HepG2 (cell line): ENCODE data around the gene NDRG3. TPM values are rescaled to one million over a fixed set of nuclear protein-coding genes. Genes with fewer than 3 reads are reported as not detected.

Experiments used
- AHR ChIP-seq: IDR thresholded peaks from 2 replicates; pipeline ENCODE4 v1.6.1; 2018; ENCODE audit warnings: missing genetic modification reagents, missing compliant biosample characterization
- ATF1 ChIP-seq: IDR thresholded peaks from 2 replicates; pipeline ENCODE4 v1.6.1; 2016; ENCODE audit warnings: mild to moderate bottlenecking, control low read depth
- FLYWCH1 ChIP-seq: sonication (generic); formaldehyde crosslinking; IDR thresholded peaks from 2 replicates; pipeline ENCODE4 v1.8.1; 2023; ENCODE audit warnings: mild to moderate bottlenecking, missing genetic modification reagents
- KMT2B ChIP-seq: IDR thresholded peaks from 2 replicates; pipeline ENCODE4 v1.6.1; 2016; ENCODE audit warnings: missing genetic modification reagents, missing compliant biosample characterization
- NCOA1 ChIP-seq: sonication (generic); formaldehyde crosslinking; IDR thresholded peaks from 2 replicates; pipeline ENCODE4 v1.9.0; 2021; ENCODE audit warnings: missing genetic modification reagents
- NCOA5 ChIP-seq: sonication (generic); formaldehyde crosslinking; IDR thresholded peaks from 2 replicates; pipeline ENCODE4 v1.4.0; 2020; ENCODE audit warnings: missing genetic modification reagents
- SAFB2 ChIP-seq: sonication (generic); formaldehyde crosslinking; IDR thresholded peaks from 2 replicates; pipeline ENCODE4 v1.5.1; 2020; ENCODE audit warnings: missing genetic modification reagents, low read depth, mild to moderate bottlenecking, borderline replicate concordance
- SAP130 ChIP-seq: IDR thresholded peaks from 2 replicates; pipeline ENCODE4 v1.6.1; 2016; ENCODE audit warnings: low read depth
- SMYD3 ChIP-seq: sonication (generic); formaldehyde crosslinking; IDR thresholded peaks from 2 replicates; pipeline ENCODE4 v1.8.1; 2023; ENCODE audit warnings: mild to moderate bottlenecking, missing genetic modification reagents
- TCF12 ChIP-seq, 2 experiments: fragments of 450-650 bp in 1 of 2; sonication (generic) in 1 of 2; formaldehyde crosslinking in 1 of 2; IDR thresholded peaks; 2 replicates each; pipeline versions ENCODE4 v1.6.1 to v1.8.0; 2017 to 2022; ENCODE audit warnings: antibody characterized with exemption in 1 of 2, mild to moderate bottlenecking in 1 of 2, missing genetic modification reagents in 1 of 2, moderate library complexity in 1 of 2
- XRCC5 ChIP-seq: fragments of 200-400 bp; formaldehyde crosslinking; optimal IDR thresholded peaks from 2 replicates; pipeline ENCODE3; 2017; ENCODE audit warnings: mild to moderate bottlenecking, low read length
- ZBTB3 ChIP-seq: sonication (generic); formaldehyde crosslinking; IDR thresholded peaks from 2 replicates; pipeline ENCODE4 v1.4.0; 2020; ENCODE audit warnings: low read depth, mild to moderate bottlenecking, moderate library complexity, missing genetic modification reagents, borderline replicate concordance
- ZNF136 ChIP-seq: sonication (generic); formaldehyde crosslinking; IDR thresholded peaks from 2 replicates; pipeline ENCODE4 v1.8.1; 2022; ENCODE audit warnings: low read depth, mild to moderate bottlenecking, moderate library complexity, missing genetic modification reagents
- ZNF282 ChIP-seq: fragments of 450-650 bp; IDR thresholded peaks from 2 replicates; pipeline ENCODE4 v1.6.1; 2018; ENCODE audit not compliant: partially characterized antibody
- ZNF3 ChIP-seq: IDR thresholded peaks from 2 replicates; pipeline ENCODE4 v1.7.0; 2017; ENCODE audit warnings: inconsistent platforms
- ZNF460 ChIP-seq: sonication (generic); formaldehyde crosslinking; IDR thresholded peaks from 2 replicates; pipeline ENCODE4 v1.5.1; 2020; ENCODE audit warnings: missing genetic modification reagents, mild to moderate bottlenecking, borderline replicate concordance
- ZNF772 ChIP-seq: sonication (generic); formaldehyde crosslinking; IDR thresholded peaks from 2 replicates; pipeline ENCODE4 v1.5.0; 2020; ENCODE audit warnings: mild to moderate bottlenecking, missing genetic modification reagents
- ZNF883 ChIP-seq: sonication (generic); formaldehyde crosslinking; IDR thresholded peaks from 2 replicates; pipeline ENCODE4 v1.5.1; 2020; ENCODE audit warnings: mild to moderate bottlenecking, missing genetic modification reagents; ENCODE audit errors: not compliant biosample characterization
- polyA plus RNA-seq, 8 experiments: library from polyadenylated mRNA; depleted of rRNA in 3 of 8; stranded (reverse) in 7 of 8; unstranded in 1 of 8; fragments of >200 nt; fragmentation: Illumina TruSeq in 4 of 8; extraction: Trizol in 4 of 8; gene quantifications; 2 replicates each; pipeline versions ENCODE4 v1.2.1 to v1.2.3, GENCODE V29; 2011 to 2016; ENCODE audit warnings: low read depth in 4 of 8, missing spikeins in 1 of 8, mixed read lengths in 1 of 8; ENCODE audit not compliant: insufficient read depth in 1 of 8
- total RNA-seq, 5 experiments: library from RNA; depleted of rRNA; stranded (reverse); fragments of >200 nt; fragmentation: Illumina TruSeq; extraction: Trizol; gene quantifications; 2 replicates each; pipeline ENCODE4 v1.2.3, GENCODE V29; 2016; ENCODE audit warnings: low read depth in 1 of 5
- TF ChIP-seq, protein P1 (sequence below): sonication (generic); formaldehyde crosslinking; IDR thresholded peaks from 2 replicates; pipeline ENCODE4 v1.4.0; 2020; ENCODE audit warnings: low read depth, mild to moderate bottlenecking, missing genetic modification reagents
- TF ChIP-seq, protein P2 (sequence below): IDR thresholded peaks from 2 replicates; pipeline ENCODE4 v1.4.0; 2020; ENCODE audit warnings: mild to moderate bottlenecking, missing genetic modification reagents
- TF ChIP-seq, protein P3 (sequence below): sonication (generic); formaldehyde crosslinking; IDR thresholded peaks from 2 replicates; pipeline ENCODE4 v1.8.1; 2023; ENCODE audit warnings: mild to moderate bottlenecking, missing genetic modification reagents
- TF ChIP-seq, protein P4 (sequence below): sonication (generic); formaldehyde crosslinking; IDR thresholded peaks from 2 replicates; pipeline ENCODE4 v1.4.0; 2020; ENCODE audit warnings: missing genetic modification reagents
- TF ChIP-seq, protein P5 (sequence below): IDR thresholded peaks from 2 replicates; pipeline ENCODE4 v1.6.1; 2018; ENCODE audit warnings: missing genetic modification reagents, mild to moderate bottlenecking, missing compliant biosample characterization

NDRG3 gene
- total and polyA plus RNA-seq, 2 of the 13 experiments (the other 11 are each of a cell fraction or from before 2014, with no cell fraction given): 36.0 to 40.5 TPM

DNA sequence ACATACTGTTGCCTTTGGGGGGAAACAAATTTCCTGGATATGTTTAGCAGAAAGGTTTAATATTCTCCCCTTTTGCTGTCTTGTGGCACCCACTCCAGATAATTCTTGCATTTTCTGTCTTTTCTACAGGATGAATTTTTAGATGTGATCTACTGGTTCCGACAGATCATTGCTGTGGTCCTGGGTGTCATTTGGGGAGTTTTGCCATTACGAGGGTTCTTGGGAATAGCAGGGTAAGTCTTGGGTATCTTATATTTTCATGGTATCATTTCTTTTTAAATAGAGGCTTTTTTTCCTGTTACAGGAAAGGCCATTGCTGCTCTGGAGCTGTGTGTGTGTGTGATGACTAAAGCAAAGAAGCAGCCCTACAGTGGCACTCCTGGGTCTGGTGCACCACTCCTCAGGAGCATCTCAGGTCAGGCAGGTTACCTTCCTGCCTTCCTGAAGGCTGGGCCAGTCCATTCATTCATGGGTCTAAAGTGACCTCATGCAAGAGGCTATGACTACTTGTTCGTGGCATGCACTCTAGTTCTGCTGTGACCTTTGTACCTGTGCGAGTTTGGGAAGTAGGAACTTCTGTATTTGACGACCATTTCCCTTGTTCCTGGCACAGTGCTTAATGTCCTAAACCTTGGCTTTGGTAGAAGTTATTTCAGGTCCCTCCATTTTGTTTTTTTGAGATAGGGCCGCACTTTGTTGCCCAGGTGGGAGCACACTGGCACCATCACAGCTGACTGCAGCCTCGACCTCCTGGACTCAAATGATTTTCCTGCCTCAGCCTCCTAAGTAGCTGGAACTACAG, 138.1 kb downstream of the NDRG3 start (continued):
- no peak for TF ChIP-seq SAFB2 (CRISPR knock-in tag)
- TF ChIP-seq FLYWCH1: no peak
- TF ChIP-seq NCOA1: no peak
- TF ChIP-seq XRCC5: peak; percentile 63
- peak; percentile 62; the same call in 1 of the 2 replicates for TF ChIP-seq KMT2B (CRISPR knock-in tag)
- TF ChIP-seq SMYD3: no peak
- TF ChIP-seq, protein P1, sequence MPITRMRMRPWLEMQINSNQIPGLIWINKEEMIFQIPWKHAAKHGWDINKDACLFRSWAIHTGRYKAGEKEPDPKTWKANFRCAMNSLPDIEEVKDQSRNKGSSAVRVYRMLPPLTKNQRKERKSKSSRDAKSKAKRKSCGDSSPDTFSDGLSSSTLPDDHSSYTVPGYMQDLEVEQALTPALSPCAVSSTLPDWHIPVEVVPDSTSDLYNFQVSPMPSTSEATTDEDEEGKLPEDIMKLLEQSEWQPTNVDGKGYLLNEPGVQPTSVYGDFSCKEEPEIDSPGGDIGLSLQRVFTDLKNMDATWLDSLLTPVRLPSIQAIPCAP (CRISPR knock-in tag): no peak
- TF ChIP-seq TCF12 (IDR thresholded peaks at IDR 0.05): no peak
- no peak for TF ChIP-seq TCF12 (CRISPR knock-in tag; IDR thresholded peaks at IDR 0.05)
- TF ChIP-seq, protein P2, sequence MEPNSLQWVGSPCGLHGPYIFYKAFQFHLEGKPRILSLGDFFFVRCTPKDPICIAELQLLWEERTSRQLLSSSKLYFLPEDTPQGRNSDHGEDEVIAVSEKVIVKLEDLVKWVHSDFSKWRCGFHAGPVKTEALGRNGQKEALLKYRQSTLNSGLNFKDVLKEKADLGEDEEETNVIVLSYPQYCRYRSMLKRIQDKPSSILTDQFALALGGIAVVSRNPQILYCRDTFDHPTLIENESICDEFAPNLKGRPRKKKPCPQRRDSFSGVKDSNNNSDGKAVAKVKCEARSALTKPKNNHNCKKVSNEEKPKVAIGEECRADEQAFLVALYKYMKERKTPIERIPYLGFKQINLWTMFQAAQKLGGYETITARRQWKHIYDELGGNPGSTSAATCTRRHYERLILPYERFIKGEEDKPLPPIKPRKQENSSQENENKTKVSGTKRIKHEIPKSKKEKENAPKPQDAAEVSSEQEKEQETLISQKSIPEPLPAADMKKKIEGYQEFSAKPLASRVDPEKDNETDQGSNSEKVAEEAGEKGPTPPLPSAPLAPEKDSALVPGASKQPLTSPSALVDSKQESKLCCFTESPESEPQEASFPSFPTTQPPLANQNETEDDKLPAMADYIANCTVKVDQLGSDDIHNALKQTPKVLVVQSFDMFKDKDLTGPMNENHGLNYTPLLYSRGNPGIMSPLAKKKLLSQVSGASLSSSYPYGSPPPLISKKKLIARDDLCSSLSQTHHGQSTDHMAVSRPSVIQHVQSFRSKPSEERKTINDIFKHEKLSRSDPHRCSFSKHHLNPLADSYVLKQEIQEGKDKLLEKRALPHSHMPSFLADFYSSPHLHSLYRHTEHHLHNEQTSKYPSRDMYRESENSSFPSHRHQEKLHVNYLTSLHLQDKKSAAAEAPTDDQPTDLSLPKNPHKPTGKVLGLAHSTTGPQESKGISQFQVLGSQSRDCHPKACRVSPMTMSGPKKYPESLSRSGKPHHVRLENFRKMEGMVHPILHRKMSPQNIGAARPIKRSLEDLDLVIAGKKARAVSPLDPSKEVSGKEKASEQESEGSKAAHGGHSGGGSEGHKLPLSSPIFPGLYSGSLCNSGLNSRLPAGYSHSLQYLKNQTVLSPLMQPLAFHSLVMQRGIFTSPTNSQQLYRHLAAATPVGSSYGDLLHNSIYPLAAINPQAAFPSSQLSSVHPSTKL (CRISPR knock-in tag): peak; percentile 84
- TF ChIP-seq ATF1: no peak
- 0 out of 2 replicates have a peak, but pooled peaks have one; percentile 43 for TF ChIP-seq AHR (CRISPR knock-in tag)
- TF ChIP-seq ZBTB3 (CRISPR knock-in tag): no peak
- TF ChIP-seq ZNF282: no peak
- TF ChIP-seq ZNF3 (CRISPR knock-in tag): no peak
- TF ChIP-seq ZNF772 (CRISPR knock-in tag): peak; percentile 87
- TF ChIP-seq, protein P3, sequence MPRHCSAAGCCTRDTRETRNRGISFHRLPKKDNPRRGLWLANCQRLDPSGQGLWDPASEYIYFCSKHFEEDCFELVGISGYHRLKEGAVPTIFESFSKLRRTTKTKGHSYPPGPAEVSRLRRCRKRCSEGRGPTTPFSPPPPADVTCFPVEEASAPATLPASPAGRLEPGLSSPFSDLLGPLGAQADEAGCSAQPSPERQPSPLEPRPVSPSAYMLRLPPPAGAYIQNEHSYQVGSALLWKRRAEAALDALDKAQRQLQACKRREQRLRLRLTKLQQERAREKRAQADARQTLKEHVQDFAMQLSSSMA (CRISPR knock-in tag): no peak
- TF ChIP-seq, protein P4, sequence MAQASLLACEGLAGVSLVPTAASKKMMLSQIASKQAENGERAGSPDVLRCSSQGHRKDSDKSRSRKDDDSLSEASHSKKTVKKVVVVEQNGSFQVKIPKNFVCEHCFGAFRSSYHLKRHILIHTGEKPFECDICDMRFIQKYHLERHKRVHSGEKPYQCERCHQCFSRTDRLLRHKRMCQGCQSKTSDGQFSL (CRISPR knock-in tag): no peak
- TF ChIP-seq ZNF883 (CRISPR knock-in tag): no peak
- TF ChIP-seq ZNF136 (CRISPR knock-in tag): no peak
- no peak for TF ChIP-seq NCOA5 (CRISPR knock-in tag)
- peak; percentile 91 for TF ChIP-seq ZNF460 (CRISPR knock-in tag)
- peak; percentile 97 for TF ChIP-seq SAP130 (CRISPR knock-in tag)
- TF ChIP-seq, protein P5, sequence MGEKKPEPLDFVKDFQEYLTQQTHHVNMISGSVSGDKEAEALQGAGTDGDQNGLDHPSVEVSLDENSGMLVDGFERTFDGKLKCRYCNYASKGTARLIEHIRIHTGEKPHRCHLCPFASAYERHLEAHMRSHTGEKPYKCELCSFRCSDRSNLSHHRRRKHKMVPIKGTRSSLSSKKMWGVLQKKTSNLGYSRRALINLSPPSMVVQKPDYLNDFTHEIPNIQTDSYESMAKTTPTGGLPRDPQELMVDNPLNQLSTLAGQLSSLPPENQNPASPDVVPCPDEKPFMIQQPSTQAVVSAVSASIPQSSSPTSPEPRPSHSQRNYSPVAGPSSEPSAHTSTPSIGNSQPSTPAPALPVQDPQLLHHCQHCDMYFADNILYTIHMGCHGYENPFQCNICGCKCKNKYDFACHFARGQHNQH (CRISPR knock-in tag): peak; percentile 50; the same call in 1 of the 2 replicates
